Measurements from ENCODE around the gene KRTAP10-9.
"Not testable (repeated sequence)": the region's sequence is repeated elsewhere in the genome, so short reads cannot be mapped to it uniquely, and the experiment has no call there.

The KRTAP10-9 gene

GRCh38 chr21:44650265-44650972 lies 23.5 kb downstream of the KRTAP10-9 start:
- H3K9me3 ChIP-seq (ENCODE audit: control insufficient read depth, insufficient read depth, low read length) = no peaks in the 10 kb centered on the region
- H3K9ac ChIP-seq (ENCODE audit: low read depth, low read length) = no peak overlapping the region
- H3K4me1 ChIP-seq (ENCODE audit: insufficient read depth, low read length) = no peaks in the 10 kb centered on the region
- H3K36me3 ChIP-seq (ENCODE audit: insufficient read depth, low read length) = no peaks in the 10 kb centered on the region

GRCh38 chr21:44650973-44651675 lies 24.2 kb downstream of the KRTAP10-9 start:
- H3K36me3 ChIP-seq (ENCODE audit: insufficient read depth, low read length) = no peaks in the 10 kb centered on the region
- no peak overlapping the region for H3K9ac ChIP-seq (ENCODE audit: low read depth, low read length)
- no peaks in the 10 kb centered on the region for H3K9me3 ChIP-seq (ENCODE audit: control insufficient read depth, insufficient read depth, low read length)
- H3K4me1 ChIP-seq (ENCODE audit: insufficient read depth, low read length) = no peaks in the 10 kb centered on the region

- Histone ChIP-seq H3K36me3 (ENCODE audit: insufficient read depth, low read length) (no peaks in the 10 kb centered on the region), H3K9me3 (ENCODE audit: control insufficient read depth, insufficient read depth, low read length) (no peaks in the 10 kb centered on the region), H3K4me1 (ENCODE audit: insufficient read depth, low read length) (no peaks in the 10 kb centered on the region), H3K9ac (ENCODE audit: low read depth, low read length) (no peak overlapping the region)
Observed at GRCh38 chr21:44653123-44653522, 26.2 kb downstream of the KRTAP10-9 start.

GRCh38 chr21:44653656-44654575 lies 27.0 kb downstream of the KRTAP10-9 start:
- H3K9me3 ChIP-seq (ENCODE audit: control insufficient read depth, insufficient read depth, low read length) = no peaks in the 10 kb centered on the region

GRCh38 chr21:44654576-44655175 lies 27.8 kb downstream of the KRTAP10-9 start, which contains the start of gene KRTAP12-4:
KRTAP12-4 (minus strand) TSS chr21:44654659; CDS start chr21:44654614, 45 bp downstream.
- no peaks in the 10 kb centered on the region for H3K9me3 ChIP-seq (ENCODE audit: control insufficient read depth, insufficient read depth, low read length)
- no peaks in the 10 kb centered on the region for H3K36me3 ChIP-seq (ENCODE audit: insufficient read depth, low read length)
- no peak within 1 kb of the TSS for H3K9ac ChIP-seq (ENCODE audit: low read depth, low read length)
- peaks cover 6% of the 10 kb centered on the region; the same call in 1 of the 2 replicates for H3K4me1 ChIP-seq (ENCODE audit: insufficient read depth, low read length)

More at GRCh38 chr21:44653656-44654575, 27.0 kb downstream of the KRTAP10-9 start:
- no peak overlapping the region for H3K9ac ChIP-seq (ENCODE audit: low read depth, low read length)
- H3K36me3 ChIP-seq (ENCODE audit: insufficient read depth, low read length) = no peaks in the 10 kb centered on the region
- H3K4me1 ChIP-seq (ENCODE audit: insufficient read depth, low read length) = peaks cover 2% of the 10 kb centered on the region; the same call in 1 of the 2 replicates

- Histone ChIP-seq H3K4me1 (ENCODE audit: insufficient read depth, low read length) (peaks cover 6% of the 10 kb centered on the region; the same call in 1 of the 2 replicates), H3K9ac (ENCODE audit: low read depth, low read length) (no peak overlapping the region), H3K9me3 (ENCODE audit: control insufficient read depth, insufficient read depth, low read length) (no peaks in the 10 kb centered on the region), H3K36me3 (ENCODE audit: insufficient read depth, low read length) (no peaks in the 10 kb centered on the region)
Observed at GRCh38 chr21:44656868-44657267, 30.0 kb downstream of the KRTAP10-9 start.

GRCh38 chr21:44657635-44658540 lies 31.0 kb downstream of the KRTAP10-9 start, which contains the start of gene KRTAP12-3:
KRTAP12-3 (plus strand) TSS chr21:44657932; CDS start chr21:44657980, 48 bp downstream.
- H3K9me3 ChIP-seq (ENCODE audit: control insufficient read depth, insufficient read depth, low read length) = no peaks in the 10 kb centered on the region
- H3K36me3 ChIP-seq (ENCODE audit: insufficient read depth, low read length) = no peaks in the 10 kb centered on the region
- H3K4me1 ChIP-seq (ENCODE audit: insufficient read depth, low read length) = peaks cover 6% of the 10 kb centered on the region; the same call in 1 of the 2 replicates
- no peak within 1 kb of the TSS for H3K9ac ChIP-seq (ENCODE audit: low read depth, low read length)

- Histone ChIP-seq H3K9me3 (ENCODE audit: control insufficient read depth, insufficient read depth, low read length) (no peaks in the 10 kb centered on the region), H3K36me3 (ENCODE audit: insufficient read depth, low read length) (no peaks in the 10 kb centered on the region), H3K9ac (ENCODE audit: low read depth, low read length) (no peak overlapping the region), H3K4me1 (ENCODE audit: insufficient read depth, low read length) (peaks cover 6% of the 10 kb centered on the region; the same call in 1 of the 2 replicates)
Observed at GRCh38 chr21:44658541-44658910, 31.6 kb downstream of the KRTAP10-9 start.

- peaks cover 6% of the 10 kb centered on the region; the same call in 1 of the 2 replicates for H3K4me1 ChIP-seq (ENCODE audit: insufficient read depth, low read length)
- H3K36me3 ChIP-seq (ENCODE audit: insufficient read depth, low read length) = no peaks in the 10 kb centered on the region
- no peak overlapping the region for H3K9ac ChIP-seq (ENCODE audit: low read depth, low read length)
- no peaks in the 10 kb centered on the region for H3K9me3 ChIP-seq (ENCODE audit: control insufficient read depth, insufficient read depth, low read length)
Observed at GRCh38 chr21:44658913-44659595, 32.2 kb downstream of the KRTAP10-9 start.

GRCh38 chr21:44661567-44661966 lies 34.7 kb downstream of the KRTAP10-9 start:
- H3K9ac ChIP-seq (ENCODE audit: low read depth, low read length); H3K36me3 ChIP-seq (ENCODE audit: insufficient read depth, low read length); H3K4me1 ChIP-seq (ENCODE audit: insufficient read depth, low read length); H3K9me3 ChIP-seq (ENCODE audit: control insufficient read depth, insufficient read depth, low read length): not testable (repeated sequence)

- H3K36me3 ChIP-seq (ENCODE audit: insufficient read depth, low read length) = no peaks in the 10 kb centered on the region
- H3K4me1 ChIP-seq (ENCODE audit: insufficient read depth, low read length) = no peaks in the 10 kb centered on the region
- H3K9me3 ChIP-seq (ENCODE audit: control insufficient read depth, insufficient read depth, low read length) = no peaks in the 10 kb centered on the region; the same call in 1 of the 2 replicates
- H3K9ac ChIP-seq (ENCODE audit: low read depth, low read length) = no peak overlapping the region
Observed at GRCh38 chr21:44664691-44665090, 37.8 kb downstream of the KRTAP10-9 start.

GRCh38 chr21:44666401-44667320 lies 39.8 kb downstream of the KRTAP10-9 start, which contains the start of gene KRTAP12-2:
KRTAP12-2 (minus strand) TSS chr21:44666927; CDS start chr21:44666886, 41 bp downstream.
- Histone ChIP-seq H3K36me3 (ENCODE audit: insufficient read depth, low read length) (no peaks in the 10 kb centered on the region), H3K9me3 (ENCODE audit: control insufficient read depth, insufficient read depth, low read length) (peaks cover 3% of the 10 kb centered on the region; the same call in 1 of the 2 replicates), H3K9ac (ENCODE audit: low read depth, low read length) (no peak within 1 kb of the TSS), H3K4me1 (ENCODE audit: insufficient read depth, low read length) (no peaks in the 10 kb centered on the region)

Measured in ES-I3 (cell line).